ENCODE data around the gene DLGAP1.

The DLGAP1 gene

GRCh38 chr18:3757361-3757760 is 697.7 kb downstream of the DLGAP1 start:
- H3K4me3 ChIP-seq (ENCODE audit: low read length in 2 of 2): no peak overlapping the region
- H3K27me3 ChIP-seq (ENCODE audit: control insufficient read depth in 1 of 2, insufficient read depth in 2 of 2, low read length in 2 of 2): no peaks in the 10 kb centered on the region
- H3K9me3 ChIP-seq (ENCODE audit: control insufficient read depth in 2 of 2, low read length in 2 of 2): peaks cover 0 to 4% of the 10 kb centered on the region in 2 donors
- no peak overlapping the region for H3K27ac ChIP-seq (ENCODE audit: low read length)
- no peak overlapping the region for H3K9ac ChIP-seq (ENCODE audit: low read length in 2 of 2)
- no peaks in the 10 kb centered on the region for H3K36me3 ChIP-seq (ENCODE audit: control insufficient read depth in 2 of 2, insufficient read depth in 2 of 2, low read length in 2 of 2)
- no peaks in the 10 kb centered on the region for H3K4me1 ChIP-seq (ENCODE audit: control insufficient read depth, insufficient read depth, low read length)

DNA sequence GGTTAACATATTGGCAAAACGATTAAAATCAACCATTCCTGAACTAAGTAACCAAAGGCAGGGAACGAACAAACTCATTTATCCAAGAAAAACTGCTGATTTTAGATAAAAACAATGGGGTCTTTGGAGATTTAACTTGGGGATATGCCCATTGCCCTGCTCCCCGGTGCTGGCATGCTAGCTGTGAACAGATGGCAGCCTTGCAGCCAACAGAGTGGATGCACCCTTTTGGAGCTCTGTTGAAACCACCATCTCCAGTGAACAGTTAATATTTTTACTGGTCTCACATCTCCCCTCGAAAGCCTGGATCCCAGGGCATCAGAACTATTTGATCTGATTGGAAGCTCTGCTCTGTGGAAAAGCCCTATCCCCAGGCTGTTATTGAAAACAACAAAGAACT is 702.0 kb downstream of the DLGAP1 start:
- Histone ChIP-seq H3K9ac (ENCODE audit: low read length in 2 of 2) (no peak overlapping the region), H3K9me3 (ENCODE audit: control insufficient read depth in 2 of 2, low read length in 2 of 2) (no peaks in the 10 kb centered on the region), H3K36me3 (ENCODE audit: control insufficient read depth in 2 of 2, insufficient read depth in 2 of 2, low read length in 2 of 2) (no peaks in the 10 kb centered on the region), H3K4me3 (ENCODE audit: low read length in 2 of 2) (no peak overlapping the region), H3K27ac (ENCODE audit: low read length) (no peak overlapping the region), H3K27me3 (ENCODE audit: control insufficient read depth in 1 of 2, insufficient read depth in 2 of 2, low read length in 2 of 2) (no peaks in the 10 kb centered on the region), H3K4me1 (ENCODE audit: control insufficient read depth, insufficient read depth, low read length) (no peaks in the 10 kb centered on the region)

DNA sequence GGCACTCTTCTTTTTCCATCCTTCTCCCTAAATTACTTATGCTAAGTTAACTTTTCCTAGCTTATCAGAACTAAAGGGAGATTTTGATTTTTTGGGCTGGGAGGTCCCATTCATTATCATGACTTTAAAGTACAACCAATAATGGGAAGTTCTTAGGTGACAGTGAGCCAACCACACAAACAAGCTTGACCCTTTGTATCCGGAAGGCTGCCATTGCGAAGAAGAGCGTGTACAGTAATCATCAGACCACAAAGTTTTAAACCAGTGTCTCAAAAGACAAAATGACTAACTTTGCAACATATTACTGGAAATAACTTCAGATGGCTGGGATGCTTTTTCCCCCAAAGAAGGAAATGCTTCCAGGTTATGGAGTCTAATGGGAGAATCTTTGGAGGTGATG is 707.0 kb downstream of the DLGAP1 start:
- no peak overlapping the region for H3K9ac ChIP-seq (ENCODE audit: low read length in 2 of 2)
- H3K9me3 ChIP-seq (ENCODE audit: control insufficient read depth in 2 of 2, low read length in 2 of 2): no peaks in the 10 kb centered on the region
- H3K36me3 ChIP-seq (ENCODE audit: control insufficient read depth in 2 of 2, insufficient read depth in 2 of 2, low read length in 2 of 2): no peaks in the 10 kb centered on the region
- no peak overlapping the region for H3K4me3 ChIP-seq (ENCODE audit: low read length in 2 of 2)
- H3K4me1 ChIP-seq (ENCODE audit: control insufficient read depth, insufficient read depth, low read length): no peaks in the 10 kb centered on the region
- H3K27ac ChIP-seq (ENCODE audit: low read length): no peak overlapping the region
- no peaks in the 10 kb centered on the region for H3K27me3 ChIP-seq (ENCODE audit: control insufficient read depth in 1 of 2, insufficient read depth in 2 of 2, low read length in 2 of 2)

DNA sequence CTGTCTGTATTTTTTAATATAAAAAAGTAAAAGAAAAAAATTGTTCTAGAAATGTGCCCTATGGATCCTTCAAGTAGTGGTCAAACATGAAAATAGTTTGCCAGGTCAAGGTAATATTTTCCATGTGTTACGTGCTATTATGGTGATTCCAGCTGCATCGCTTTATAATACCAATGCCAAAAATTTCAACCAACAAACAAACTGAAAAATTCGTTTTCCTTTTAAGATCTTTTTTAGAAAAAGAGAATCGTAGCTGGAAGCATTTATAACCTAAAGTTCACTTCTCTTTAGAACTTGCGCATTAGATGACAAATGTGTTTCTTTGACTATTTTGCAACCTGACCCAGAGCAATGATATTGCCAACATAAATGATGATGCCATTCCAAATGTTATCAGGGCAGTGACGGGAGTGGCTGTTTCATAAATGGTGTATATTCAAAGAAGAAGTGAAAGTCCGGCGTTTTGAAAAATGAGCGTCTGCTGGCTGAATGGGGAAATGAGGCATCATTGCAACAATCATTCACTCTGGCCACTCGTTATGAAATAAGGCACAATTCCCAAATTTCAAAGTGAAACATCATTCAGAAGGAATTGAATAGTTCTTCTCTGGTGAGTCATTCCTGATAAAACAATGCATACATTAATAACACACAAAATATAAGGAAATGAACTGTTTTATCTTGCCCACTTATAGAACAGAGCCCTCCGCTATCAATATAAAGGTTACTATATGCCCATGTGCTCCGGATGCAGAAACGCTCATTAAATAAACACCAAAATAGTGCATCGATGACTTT is 707.7 kb downstream of the DLGAP1 start:
- no peak overlapping the region for H3K27ac ChIP-seq (ENCODE audit: low read length)
- no peak overlapping the region for H3K4me3 ChIP-seq (ENCODE audit: low read length in 2 of 2)

DNA sequence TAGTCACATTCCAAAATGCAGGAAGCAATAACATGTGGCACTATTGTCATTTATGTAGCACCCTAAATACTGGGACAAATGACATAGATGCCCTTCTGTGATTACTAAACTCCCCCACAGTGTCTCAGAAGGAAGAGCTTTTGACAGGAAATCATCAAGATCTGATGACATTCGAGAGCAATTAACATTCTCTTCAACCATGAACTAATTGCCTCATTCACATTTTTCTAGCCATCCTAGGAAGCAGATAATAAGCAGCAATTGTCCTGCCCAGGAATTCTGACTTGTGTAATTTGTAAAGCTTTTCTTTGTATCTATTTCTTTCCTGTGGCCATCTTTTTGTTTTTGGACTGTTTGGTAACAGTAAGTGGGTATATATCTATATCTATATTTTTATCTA is 712.6 kb downstream of the DLGAP1 start:
- H3K27ac ChIP-seq (ENCODE audit: low read length): no peak overlapping the region
- no peaks in the 10 kb centered on the region for H3K27me3 ChIP-seq (ENCODE audit: control insufficient read depth in 1 of 2, insufficient read depth in 2 of 2, low read length in 2 of 2)
- peaks cover 0 to 3% of the 10 kb centered on the region in 2 donors for H3K9me3 ChIP-seq (ENCODE audit: control insufficient read depth in 2 of 2, low read length in 2 of 2)
- no peak overlapping the region for H3K9ac ChIP-seq (ENCODE audit: low read length in 2 of 2)
- H3K4me3 ChIP-seq (ENCODE audit: low read length in 2 of 2): no peak overlapping the region
- no peaks in the 10 kb centered on the region for H3K36me3 ChIP-seq (ENCODE audit: control insufficient read depth in 2 of 2, insufficient read depth in 2 of 2, low read length in 2 of 2)
- H3K4me1 ChIP-seq (ENCODE audit: control insufficient read depth, insufficient read depth, low read length): no peaks in the 10 kb centered on the region

More for the DNA sequence above, 707.7 kb downstream of the DLGAP1 start:
- H3K36me3 ChIP-seq (ENCODE audit: control insufficient read depth in 2 of 2, insufficient read depth in 2 of 2, low read length in 2 of 2): no peaks in the 10 kb centered on the region
- H3K4me1 ChIP-seq (ENCODE audit: control insufficient read depth, insufficient read depth, low read length): no peaks in the 10 kb centered on the region
- no peaks in the 10 kb centered on the region for H3K9me3 ChIP-seq (ENCODE audit: control insufficient read depth in 2 of 2, low read length in 2 of 2)
- no peak overlapping the region for H3K9ac ChIP-seq (ENCODE audit: low read length in 2 of 2)
- H3K27me3 ChIP-seq (ENCODE audit: control insufficient read depth in 1 of 2, insufficient read depth in 2 of 2, low read length in 2 of 2): no peaks in the 10 kb centered on the region

GRCh38 chr18:3741333-3741732 is 713.8 kb downstream of the DLGAP1 start:
- Histone ChIP-seq H3K9me3 (ENCODE audit: control insufficient read depth in 2 of 2, low read length in 2 of 2) (peaks cover 0 to 3% of the 10 kb centered on the region in 2 donors), H3K4me1 (ENCODE audit: control insufficient read depth, insufficient read depth, low read length) (no peaks in the 10 kb centered on the region), H3K36me3 (ENCODE audit: control insufficient read depth in 2 of 2, insufficient read depth in 2 of 2, low read length in 2 of 2) (no peaks in the 10 kb centered on the region), H3K4me3 (ENCODE audit: low read length in 2 of 2) (no peak overlapping the region), H3K27ac (ENCODE audit: low read length) (no peak overlapping the region), H3K27me3 (ENCODE audit: control insufficient read depth in 1 of 2, insufficient read depth in 2 of 2, low read length in 2 of 2) (no peaks in the 10 kb centered on the region), H3K9ac (ENCODE audit: low read length in 2 of 2) (no peak overlapping the region)

DNA sequence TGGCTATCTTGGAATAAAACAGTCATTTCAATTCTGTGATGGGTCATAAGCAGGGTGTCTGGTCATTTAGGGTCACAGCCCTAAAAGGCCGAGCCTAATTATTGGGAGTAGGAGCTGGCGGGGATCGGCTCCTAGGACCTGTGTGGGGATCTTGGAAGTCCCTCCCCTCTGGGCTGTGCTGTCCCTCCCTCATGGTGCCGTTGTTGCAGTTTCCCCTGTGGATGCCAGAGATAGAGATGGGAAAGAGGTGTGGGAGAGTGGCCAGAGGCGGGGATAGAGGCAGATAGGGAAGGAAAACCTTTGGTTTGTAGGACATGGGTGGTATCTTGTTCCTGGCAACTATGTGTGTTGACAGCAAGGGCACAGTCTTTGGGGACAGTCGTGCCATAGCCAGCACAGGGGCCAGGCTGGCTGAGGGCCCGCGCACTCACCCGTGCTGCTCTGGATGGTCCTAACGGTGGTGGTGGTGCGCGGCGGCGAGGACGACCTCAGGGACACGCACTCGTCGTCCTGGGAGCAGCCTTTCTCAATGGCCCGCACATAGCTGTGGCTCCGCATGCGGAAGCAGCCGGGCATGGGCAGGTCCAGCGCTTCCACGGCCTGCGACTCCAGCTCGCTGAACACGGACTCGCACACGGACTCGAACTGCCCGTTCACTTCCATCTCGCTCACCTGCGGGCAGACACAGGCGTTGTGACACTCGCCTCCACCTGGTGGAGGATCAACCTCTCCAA is 726.2 kb downstream of the DLGAP1 start:
- Histone ChIP-seq H3K36me3 (ENCODE audit: control insufficient read depth in 2 of 2, insufficient read depth in 2 of 2, low read length in 2 of 2) (no peaks in the 10 kb centered on the region), H3K9ac (ENCODE audit: low read length in 2 of 2) (no peak overlapping the region), H3K27ac (ENCODE audit: low read length) (no peak overlapping the region), H3K4me3 (ENCODE audit: low read length in 2 of 2) (no peak overlapping the region), H3K27me3 (ENCODE audit: control insufficient read depth in 1 of 2, insufficient read depth in 2 of 2, low read length in 2 of 2) (no peaks in the 10 kb centered on the region), H3K4me1 (ENCODE audit: control insufficient read depth, insufficient read depth, low read length) (no peaks in the 10 kb centered on the region), H3K9me3 (ENCODE audit: control insufficient read depth in 2 of 2, low read length in 2 of 2) (no peaks in the 10 kb centered on the region)

GRCh38 chr18:3727274-3727673 is 727.8 kb downstream of the DLGAP1 start:
- Histone ChIP-seq H3K27me3 (ENCODE audit: control insufficient read depth in 1 of 2, insufficient read depth in 2 of 2, low read length in 2 of 2) (no peaks in the 10 kb centered on the region), H3K4me1 (ENCODE audit: control insufficient read depth, insufficient read depth, low read length) (peaks cover 4% of the 10 kb centered on the region)

DNA sequence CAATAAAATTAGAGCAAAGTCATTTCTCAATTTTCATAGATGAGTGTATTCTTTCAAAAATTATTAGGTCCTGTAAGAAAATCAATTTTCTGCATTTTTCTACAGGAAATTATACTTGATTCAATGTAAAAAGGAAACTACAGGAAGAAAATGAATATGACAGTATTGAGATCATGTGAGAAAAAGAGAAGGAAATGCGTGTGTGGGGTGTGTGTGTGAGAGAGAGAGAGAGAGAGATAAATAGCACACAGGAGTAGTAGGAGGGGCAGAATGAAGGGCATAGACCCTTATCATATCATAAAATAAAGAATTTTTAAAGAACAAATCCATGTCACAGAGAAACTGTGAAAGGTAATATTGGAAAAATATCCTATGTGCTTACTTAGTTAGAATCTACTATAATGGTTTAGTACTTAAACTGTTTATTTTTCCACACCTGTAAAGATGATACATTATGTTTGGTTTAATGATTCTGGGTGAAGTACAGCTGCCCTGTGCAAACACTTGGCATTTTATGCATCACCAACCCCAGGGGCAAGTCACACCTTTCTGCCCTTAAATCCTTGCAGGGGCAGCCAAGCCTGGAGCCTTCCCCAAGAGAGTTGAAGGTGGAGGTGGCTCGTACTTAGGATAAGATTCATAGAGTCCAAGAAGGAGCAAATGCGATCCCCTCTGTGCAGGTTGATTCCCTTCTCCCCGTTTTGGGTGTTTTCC is 728.7 kb downstream of the DLGAP1 start:
- H3K27ac ChIP-seq (ENCODE audit: low read length): no peak overlapping the region
- H3K9ac ChIP-seq (ENCODE audit: low read length in 2 of 2): no peak overlapping the region
- no peak overlapping the region for H3K4me3 ChIP-seq (ENCODE audit: low read length in 2 of 2)

More at GRCh38 chr18:3727274-3727673, 727.8 kb downstream of the DLGAP1 start:
- Histone ChIP-seq H3K36me3 (ENCODE audit: control insufficient read depth in 2 of 2, insufficient read depth in 2 of 2, low read length in 2 of 2) (no peaks in the 10 kb centered on the region), H3K4me3 (ENCODE audit: low read length in 2 of 2) (no peak overlapping the region), H3K9me3 (ENCODE audit: control insufficient read depth in 2 of 2, low read length in 2 of 2) (no peaks in the 10 kb centered on the region), H3K27ac (ENCODE audit: low read length) (no peak overlapping the region), H3K9ac (ENCODE audit: low read length in 2 of 2) (no peak overlapping the region)

DNA sequence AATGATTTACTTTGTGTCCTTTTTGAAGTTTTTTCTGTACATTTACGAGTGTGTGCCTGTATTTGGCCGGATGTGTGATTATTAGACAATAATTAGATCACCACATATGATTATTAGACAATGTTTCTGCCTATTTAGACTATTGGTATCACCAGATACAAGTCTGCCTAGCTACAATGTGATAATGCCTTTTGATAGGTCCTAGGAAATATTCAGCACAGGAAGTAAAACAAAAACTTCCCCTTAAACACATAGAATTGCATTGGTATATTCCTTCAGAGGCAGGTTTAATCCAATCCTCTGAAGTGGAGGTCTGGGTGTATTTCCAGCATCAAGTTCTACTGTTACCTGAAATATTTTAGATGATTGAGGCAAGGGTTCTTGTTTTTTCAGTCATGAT is 730.0 kb downstream of the DLGAP1 start:
- Histone ChIP-seq H3K9ac (ENCODE audit: low read length in 2 of 2) (no peak overlapping the region), H3K27me3 (ENCODE audit: control insufficient read depth in 1 of 2, insufficient read depth in 2 of 2, low read length in 2 of 2) (no peaks in the 10 kb centered on the region), H3K36me3 (ENCODE audit: control insufficient read depth in 2 of 2, insufficient read depth in 2 of 2, low read length in 2 of 2) (no peaks in the 10 kb centered on the region), H3K4me3 (ENCODE audit: low read length in 2 of 2) (no peak overlapping the region), H3K9me3 (ENCODE audit: control insufficient read depth in 2 of 2, low read length in 2 of 2) (no peaks in the 10 kb centered on the region), H3K27ac (ENCODE audit: low read length) (no peak overlapping the region), H3K4me1 (ENCODE audit: control insufficient read depth, insufficient read depth, low read length) (peaks cover 4% of the 10 kb centered on the region)

More for the DNA sequence above, 728.7 kb downstream of the DLGAP1 start:
- no peaks in the 10 kb centered on the region for H3K36me3 ChIP-seq (ENCODE audit: control insufficient read depth in 2 of 2, insufficient read depth in 2 of 2, low read length in 2 of 2)
- no peaks in the 10 kb centered on the region for H3K9me3 ChIP-seq (ENCODE audit: control insufficient read depth in 2 of 2, low read length in 2 of 2)
- peaks cover 4% of the 10 kb centered on the region for H3K4me1 ChIP-seq (ENCODE audit: control insufficient read depth, insufficient read depth, low read length)
- H3K27me3 ChIP-seq (ENCODE audit: control insufficient read depth in 1 of 2, insufficient read depth in 2 of 2, low read length in 2 of 2): no peaks in the 10 kb centered on the region

All from stomach smooth muscle (tissue), 2 donors.